ENCODE measurements around the gene ESR1.

DNA sequence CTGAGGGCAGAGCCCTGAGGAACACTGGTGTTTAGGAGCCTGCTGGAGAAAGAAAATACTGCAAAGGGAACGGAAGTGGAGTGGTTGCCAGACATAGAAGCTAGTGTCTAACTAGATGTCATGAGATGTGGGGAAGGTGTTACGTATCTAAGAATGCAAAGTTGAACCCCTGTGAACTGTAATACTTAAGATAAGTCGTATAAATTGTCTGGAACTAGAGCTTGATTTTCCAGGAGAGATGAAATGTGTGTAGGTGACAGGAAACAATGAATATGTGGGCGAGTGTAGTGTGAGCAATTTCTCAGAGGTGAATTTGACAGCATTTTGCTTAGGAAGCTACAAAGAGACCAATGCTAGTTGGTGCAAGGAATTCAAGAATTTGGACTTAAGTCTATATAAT is 27.9 kb downstream of the ESR1 start:
- no peak for TF ChIP-seq EZH2 (IDR thresholded peaks at IDR 0.05; ENCODE audit: insufficient read depth, poor library complexity, severe bottlenecking)
- TF ChIP-seq EZH2phosphoT487 (IDR thresholded peaks at IDR 0.05; ENCODE audit: insufficient read depth, low read depth) = no peak
